GM19023 (cell line): ENCODE results near the gene CUL5.

Experiments
- ATAC-seq: cut with Tn5 transposase; IDR thresholded peaks from one replicate; pipeline ENCODE4 v1.9.1; 2021; ENCODE audit warnings: mild to moderate bottlenecking, moderate library complexity; ENCODE audit not compliant: unreplicated experiment

The CUL5 gene

GRCh38 chr11:108008656-108009496 lies at the start of gene CUL5:
TSS of gene CUL5 (plus strand) at chr11:108008898. CDS start at chr11:108009349, 451 bp downstream.
- ATAC-seq: peak; percentile 87

GRCh38 chr11:107961480-107961879 lies 47.2 kb upstream of the CUL5 start:
- no peak for ATAC-seq

- no peak for ATAC-seq
Measured at GRCh38 chr11:107962181-107962580, 46.5 kb upstream of the CUL5 start.

GRCh38 chr11:107963091-107963490 lies 45.6 kb upstream of the CUL5 start:
- no peak for ATAC-seq

- ATAC-seq: no peak
Measured at GRCh38 chr11:107969219-107969618, 39.5 kb upstream of the CUL5 start.

GRCh38 chr11:107970049-107970448 lies 38.6 kb upstream of the CUL5 start:
- ATAC-seq: no peak

- ATAC-seq: no peak
Measured at GRCh38 chr11:107973641-107974040, 35.1 kb upstream of the CUL5 start.

GRCh38 chr11:107988397-107989158 lies 20.1 kb upstream of the CUL5 start:
- no peak for ATAC-seq

GRCh38 chr11:107991868-107992414 lies 16.8 kb upstream of the CUL5 start:
- ATAC-seq: no peak

- ATAC-seq: no peak
Measured at GRCh38 chr11:107996006-107996776, 12.5 kb upstream of the CUL5 start.

- no peak for ATAC-seq
Measured at GRCh38 chr11:107998761-107999160, 9.9 kb upstream of the CUL5 start.

- no peak for ATAC-seq
Measured at GRCh38 chr11:107999759-108000455, 8.8 kb upstream of the CUL5 start.

GRCh38 chr11:108002476-108002875 lies 6.2 kb upstream of the CUL5 start:
- ATAC-seq: no peak

GRCh38 chr11:108003623-108004022 lies 5.1 kb upstream of the CUL5 start:
- ATAC-seq: no peak

- no peak for ATAC-seq
Measured at GRCh38 chr11:108007819-108008218, 879 bp upstream of the CUL5 start.

GRCh38 chr11:108009497-108010370 lies 1.0 kb downstream of the CUL5 start:
- ATAC-seq: peak; percentile 25

- no peak for ATAC-seq
Measured at GRCh38 chr11:108012139-108012725, 3.5 kb downstream of the CUL5 start.

- ATAC-seq: no peak
Measured at GRCh38 chr11:108016647-108017046, 7.9 kb downstream of the CUL5 start.

GRCh38 chr11:108018708-108019107 lies 10.0 kb downstream of the CUL5 start:
- no peak for ATAC-seq
